Measurements from ENCODE around the gene COX6B2. TPM values are rescaled to one million over a fixed set of nuclear protein-coding genes. Genes with fewer than 3 reads are reported as not detected.

COX6B2 gene
- total RNA-seq, 4 donors from 2014 or later, result not detected

GRCh38 chr19:55306712-55307111, 47.8 kb downstream of the COX6B2 start:
- no peaks in the 10 kb centered on the region for H3K27me3 ChIP-seq
- WGBS, 2 donors (ENCODE audit: low coverage in 1 of 2), result 58 to 63% methylated on average over 2 of the region's 3 CpGs
- H3K36me3 ChIP-seq, result peaks cover 0 to 82% of the 10 kb centered on the region in 2 donors
- no peak for ATAC-seq
- no peak for TF ChIP-seq POLR2A (IDR thresholded peaks at IDR 0.05)
- TF ChIP-seq, protein P1, sequence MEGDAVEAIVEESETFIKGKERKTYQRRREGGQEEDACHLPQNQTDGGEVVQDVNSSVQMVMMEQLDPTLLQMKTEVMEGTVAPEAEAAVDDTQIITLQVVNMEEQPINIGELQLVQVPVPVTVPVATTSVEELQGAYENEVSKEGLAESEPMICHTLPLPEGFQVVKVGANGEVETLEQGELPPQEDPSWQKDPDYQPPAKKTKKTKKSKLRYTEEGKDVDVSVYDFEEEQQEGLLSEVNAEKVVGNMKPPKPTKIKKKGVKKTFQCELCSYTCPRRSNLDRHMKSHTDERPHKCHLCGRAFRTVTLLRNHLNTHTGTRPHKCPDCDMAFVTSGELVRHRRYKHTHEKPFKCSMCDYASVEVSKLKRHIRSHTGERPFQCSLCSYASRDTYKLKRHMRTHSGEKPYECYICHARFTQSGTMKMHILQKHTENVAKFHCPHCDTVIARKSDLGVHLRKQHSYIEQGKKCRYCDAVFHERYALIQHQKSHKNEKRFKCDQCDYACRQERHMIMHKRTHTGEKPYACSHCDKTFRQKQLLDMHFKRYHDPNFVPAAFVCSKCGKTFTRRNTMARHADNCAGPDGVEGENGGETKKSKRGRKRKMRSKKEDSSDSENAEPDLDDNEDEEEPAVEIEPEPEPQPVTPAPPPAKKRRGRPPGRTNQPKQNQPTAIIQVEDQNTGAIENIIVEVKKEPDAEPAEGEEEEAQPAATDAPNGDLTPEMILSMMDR (IDR thresholded peaks at IDR 0.05), result no peak
- H3K9me3 ChIP-seq, result no peaks in the 10 kb centered on the region
- H3K4me3 ChIP-seq, result no peak overlapping the region
- peaks cover 0 to 5% (median 0%) of the 10 kb centered on the region in 3 donors for H3K4me1 ChIP-seq
- H3K27ac ChIP-seq, result no peak overlapping the region

GRCh38 chr19:55305983-55306562, 48.4 kb downstream of the COX6B2 start:
- Histone ChIP-seq H3K36me3 (peaks cover 0 to 82% of the 10 kb centered on the region in 2 donors), H3K27ac (no peak overlapping the region), H3K27me3 (no peaks in the 10 kb centered on the region), H3K4me3 (no peak overlapping the region), H3K9me3 (no peaks in the 10 kb centered on the region), H3K4me1 (peaks cover 0 to 11% (median 5%) of the 10 kb centered on the region in 3 donors)
- 67 to 88% methylated on average over 2 to 6 of the region's 17 CpGs for WGBS, 2 donors (ENCODE audit: low coverage in 1 of 2)
- no peak for ATAC-seq
- TF ChIP-seq EP300 (IDR thresholded peaks at IDR 0.05) (no peak), POLR2AphosphoS5 (IDR thresholded peaks at IDR 0.05) (no peak), POLR2A (IDR thresholded peaks at IDR 0.05) (no peak)
- TF ChIP-seq, protein P1 (IDR thresholded peaks at IDR 0.05), result no peak

DNA sequence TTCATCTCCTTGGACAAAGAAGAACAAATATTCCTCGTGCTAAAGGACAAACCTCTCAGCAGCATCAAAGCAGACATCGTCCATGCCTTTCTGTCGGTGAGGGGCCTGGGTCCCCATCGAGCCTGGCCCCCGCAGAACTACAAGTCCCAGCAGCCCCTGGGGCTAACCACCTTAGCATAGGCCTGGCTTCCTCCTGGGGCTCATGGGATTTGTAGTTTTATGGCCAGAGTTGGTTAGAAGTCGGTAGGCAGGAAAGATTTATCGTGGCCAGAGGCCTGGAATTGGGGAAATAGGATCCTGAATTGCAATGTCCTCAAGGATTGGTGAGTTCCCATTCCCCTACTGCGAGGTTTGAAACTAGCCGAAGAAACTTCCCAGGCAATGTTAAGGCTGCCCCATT, 49.0 kb downstream of the COX6B2 start:
- TF ChIP-seq POLR2A (IDR thresholded peaks at IDR 0.05) (no peak), POLR2AphosphoS5 (IDR thresholded peaks at IDR 0.05) (no peak), EP300 (IDR thresholded peaks at IDR 0.05) (no peak)
- TF ChIP-seq, protein P1 (IDR thresholded peaks at IDR 0.05), result no peak
- Histone ChIP-seq H3K27me3 (no peaks in the 10 kb centered on the region), H3K4me1 (peaks cover 0 to 11% (median 5%) of the 10 kb centered on the region in 3 donors), H3K9me3 (no peaks in the 10 kb centered on the region), H3K4me3 (no peak overlapping the region), H3K36me3 (peaks cover 0 to 76% of the 10 kb centered on the region in 2 donors), H3K27ac (no peak overlapping the region)
- 57 to 79% methylated on average over 6 to 7 of the region's 9 CpGs for WGBS, 2 donors (ENCODE audit: low coverage in 1 of 2)
- peak; percentile 46 for ATAC-seq

DNA sequence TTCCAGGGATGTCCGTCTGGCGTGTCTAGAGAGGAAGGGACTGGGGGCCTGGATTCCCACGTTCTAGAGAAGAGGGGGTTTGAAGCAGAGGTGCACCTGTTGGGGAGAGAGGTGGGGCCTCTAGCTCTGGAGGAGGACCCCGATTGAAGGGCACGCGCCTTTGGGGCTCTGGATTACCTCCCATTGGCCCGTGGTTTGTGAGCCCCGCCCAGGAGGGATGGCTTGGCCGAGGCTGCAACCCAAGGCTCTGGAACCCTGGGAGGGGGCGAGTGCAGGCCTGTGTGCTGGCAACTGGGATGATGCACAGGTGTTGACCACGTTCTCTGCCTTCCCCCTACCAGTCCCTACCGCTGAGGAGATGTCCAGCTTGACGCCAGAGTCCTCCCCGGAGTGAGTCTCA, 49.5 kb downstream of the COX6B2 start:
- ATAC-seq, result no peak
- peaks cover 0 to 74% of the 10 kb centered on the region in 2 donors for H3K36me3 ChIP-seq
- no peaks in the 10 kb centered on the region for H3K27me3 ChIP-seq
- no peak overlapping the region for H3K27ac ChIP-seq
- 80% methylated on average over 1 of the region's 14 CpGs; no CpG with 5 or more reads in 1 of the 2 donors for WGBS, 2 donors (ENCODE audit: low coverage in 1 of 2)
- TF ChIP-seq EP300 (IDR thresholded peaks at IDR 0.05), result no peak
- no peak for TF ChIP-seq POLR2A (IDR thresholded peaks at IDR 0.05)
- TF ChIP-seq POLR2AphosphoS5 (IDR thresholded peaks at IDR 0.05), result no peak
- TF ChIP-seq, protein P1 (IDR thresholded peaks at IDR 0.05), result no peak
- no peak overlapping the region for H3K4me3 ChIP-seq
- H3K4me1 ChIP-seq, result peaks cover 0 to 11% (median 5%) of the 10 kb centered on the region in 3 donors
- H3K9me3 ChIP-seq, result no peaks in the 10 kb centered on the region

DNA sequence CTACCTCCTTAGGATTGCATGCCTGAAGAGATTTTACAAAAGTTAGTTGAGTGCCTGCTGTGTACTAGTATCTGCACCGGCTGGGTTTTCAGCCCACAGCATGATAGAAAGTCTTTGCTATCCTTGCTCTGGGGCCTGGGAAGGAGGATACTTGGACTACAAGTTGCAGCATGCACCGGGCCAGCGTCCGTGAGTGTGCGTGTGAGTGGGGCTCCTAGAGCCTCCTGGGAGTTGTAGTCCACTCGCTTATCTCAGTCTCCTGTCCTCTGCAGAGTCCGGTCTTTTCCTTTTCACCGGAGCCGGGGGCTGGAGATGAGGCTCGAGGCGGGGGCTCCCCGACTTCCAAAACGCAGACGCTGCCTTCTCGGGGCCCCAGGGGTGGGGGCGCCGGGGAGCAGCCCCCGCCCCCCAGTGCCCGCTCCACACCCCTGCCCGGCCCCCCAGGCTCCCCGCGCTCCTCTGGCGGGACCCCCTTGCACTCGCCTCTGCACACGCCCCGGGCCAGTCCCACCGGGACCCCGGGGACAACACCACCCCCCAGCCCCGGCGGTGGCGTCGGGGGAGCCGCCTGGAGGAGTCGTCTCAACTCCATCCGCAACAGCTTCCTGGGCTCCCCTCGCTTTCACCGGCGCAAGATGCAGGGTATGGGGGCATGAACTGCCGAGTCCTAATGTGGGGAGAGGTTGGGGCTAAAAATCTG, 50.1 kb downstream of the COX6B2 start:
- 80 to 84% methylated on average over 1 to 5 of the region's 39 CpGs for WGBS, 2 donors (ENCODE audit: low coverage in 1 of 2)
- Histone ChIP-seq H3K36me3 (peaks cover 0 to 70% of the 10 kb centered on the region in 2 donors), H3K4me1 (peaks cover 0 to 11% (median 5%) of the 10 kb centered on the region in 3 donors), H3K27ac (no peak overlapping the region), H3K9me3 (no peaks in the 10 kb centered on the region), H3K4me3 (no peak overlapping the region), H3K27me3 (no peaks in the 10 kb centered on the region)
- ATAC-seq, result no peak
- TF ChIP-seq POLR2A (IDR thresholded peaks at IDR 0.05) (no peak), POLR2AphosphoS5 (IDR thresholded peaks at IDR 0.05) (no peak), EP300 (IDR thresholded peaks at IDR 0.05) (no peak)
- TF ChIP-seq, protein P1 (IDR thresholded peaks at IDR 0.05), result no peak
